Epidermal melanocyte (primary cell): ENCODE results near the gene JUP.
A peak's percentile ranks its signal among the peaks of the same experiment; 100 is the strongest.
"Not testable (repeated sequence)": the region's sequence is repeated elsewhere in the genome, so short reads cannot be mapped to it uniquely, and the experiment has no call there.

Source experiments
- DNase-seq: peaks from one replicate; pipeline ENCODE4 v3.0.0; 2011; ENCODE audit warnings: low spot score; ENCODE audit not compliant: insufficient read length

The JUP gene

GRCh38 chr17:41781404-41782110 lies 5.0 kb downstream of the JUP start:
- DNase-seq, result no peak

DNA sequence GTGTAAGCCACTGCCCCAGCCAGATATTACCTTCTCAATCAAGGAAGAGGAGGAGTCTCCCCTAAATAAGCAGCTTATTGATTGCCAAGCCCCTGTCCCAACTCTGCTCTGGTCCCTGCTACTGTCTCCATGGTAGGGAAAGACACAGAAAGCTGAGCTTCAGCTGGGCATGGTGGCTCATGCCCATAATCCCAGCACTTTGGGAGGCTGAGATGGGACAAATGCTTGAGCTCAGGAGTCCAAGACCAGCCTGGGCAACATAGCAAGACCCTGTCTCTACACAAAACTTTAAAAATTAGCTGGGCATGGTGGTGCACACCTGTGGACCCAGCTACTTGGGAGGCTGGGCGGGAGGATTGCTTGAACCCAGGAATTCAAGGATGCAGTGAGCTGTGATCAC lies 6.6 kb downstream of the JUP start:
- DNase-seq, result no peak

DNA sequence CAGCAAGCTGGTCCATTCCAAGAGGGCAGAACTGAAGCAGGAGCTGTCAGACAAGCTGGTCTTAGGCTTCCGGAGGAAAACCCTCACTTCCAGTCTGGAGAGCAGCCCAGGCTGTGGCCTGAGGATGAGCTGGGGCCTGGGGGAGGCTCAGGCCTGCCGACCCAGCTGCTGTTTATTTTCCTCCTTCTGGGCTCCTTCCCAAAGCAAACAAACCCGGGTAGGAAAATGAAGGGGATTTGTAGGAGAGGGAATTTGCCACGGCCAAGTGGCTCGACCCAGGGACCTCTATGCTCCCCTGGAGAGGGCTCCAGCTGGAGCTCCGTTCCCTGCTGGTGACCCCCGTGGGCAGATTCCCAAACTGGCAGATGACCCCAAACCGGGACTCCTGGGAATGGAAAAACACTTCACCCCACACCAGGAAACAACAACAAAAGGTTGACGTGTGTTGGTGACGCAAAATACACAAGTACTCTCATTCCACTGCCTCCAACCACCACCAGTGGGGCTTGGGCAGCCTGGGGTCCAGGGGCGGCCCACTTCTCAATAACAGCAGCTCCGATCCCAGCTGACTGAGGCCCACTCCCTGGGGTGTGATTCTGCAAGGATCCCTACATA lies 8.8 kb downstream of the JUP start:
- DNase-seq, result peak; percentile 61

GRCh38 chr17:41777157-41777573 lies 9.3 kb downstream of the JUP start:
- DNase-seq, result no peak

- not testable (repeated sequence) for DNase-seq
Measured at GRCh38 chr17:41776262-41776900, 10.1 kb downstream of the JUP start.

DNA sequence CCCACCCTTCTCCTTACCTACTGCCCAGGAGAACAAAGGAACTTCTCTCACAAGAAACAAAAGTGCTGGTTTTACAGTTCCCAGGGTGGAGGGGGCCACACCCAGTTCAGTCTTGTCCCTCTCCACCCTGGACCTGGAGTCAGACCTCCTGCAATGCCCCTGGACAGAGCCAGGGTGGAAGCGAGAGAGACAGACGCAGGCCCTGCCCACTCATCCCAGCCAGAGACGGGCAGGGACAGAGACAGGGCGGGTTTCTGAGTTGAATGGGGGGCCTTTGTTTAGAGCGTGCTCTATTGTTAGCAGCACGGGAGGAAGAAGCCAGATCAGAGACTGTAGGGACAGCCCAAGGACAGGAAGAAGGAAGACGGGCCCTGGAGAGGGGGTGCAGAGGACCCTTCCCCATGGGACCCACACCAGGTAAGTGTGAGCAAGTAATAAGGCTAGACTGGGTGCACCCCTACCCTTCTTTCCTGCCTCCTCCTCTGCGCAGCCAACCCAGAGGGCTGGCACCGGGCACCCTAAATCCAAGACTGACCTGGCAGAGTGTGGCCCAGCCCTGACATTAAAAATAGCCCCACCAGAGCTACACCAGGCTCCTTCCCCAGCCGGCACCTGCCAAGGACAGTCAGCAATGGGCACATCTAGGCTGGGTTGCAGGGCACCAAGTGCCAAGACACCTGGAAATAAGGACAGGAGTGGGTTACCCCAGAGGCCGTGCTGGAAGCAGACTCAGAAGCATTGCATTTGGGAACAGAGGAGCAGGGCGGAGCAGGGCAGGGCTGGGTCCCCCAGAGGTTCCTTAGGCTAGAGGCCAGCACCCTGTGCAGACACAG lies 10.9 kb downstream of the JUP start:
- DNase-seq, result no peak

DNA sequence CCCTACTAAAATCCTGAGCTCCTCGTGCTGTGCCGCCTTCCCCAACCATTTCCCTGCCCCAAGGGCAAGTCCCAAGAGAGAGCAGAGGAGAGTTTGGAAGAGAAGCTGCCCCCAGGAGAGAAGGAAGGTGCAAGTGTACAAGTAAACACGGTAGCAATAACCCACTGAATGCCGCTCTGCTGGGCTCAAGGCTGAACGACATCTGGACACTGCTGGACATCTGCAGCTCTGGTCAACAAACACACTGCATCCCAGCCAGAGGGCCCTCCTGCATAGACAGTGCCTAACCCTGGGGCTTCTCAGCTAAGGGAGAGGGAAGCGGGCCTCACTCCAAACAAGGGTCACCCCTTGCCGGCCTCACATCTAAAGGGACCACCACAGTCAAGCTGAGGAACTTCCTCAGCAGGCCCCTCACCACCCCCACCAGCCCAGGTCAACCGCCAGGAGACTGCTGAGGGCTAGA lies 12.7 kb downstream of the JUP start:
- DNase-seq, result no peak

- DNase-seq, result peak; percentile 49
Measured at GRCh38 chr17:41773190-41773588, 13.3 kb downstream of the JUP start.

DNA sequence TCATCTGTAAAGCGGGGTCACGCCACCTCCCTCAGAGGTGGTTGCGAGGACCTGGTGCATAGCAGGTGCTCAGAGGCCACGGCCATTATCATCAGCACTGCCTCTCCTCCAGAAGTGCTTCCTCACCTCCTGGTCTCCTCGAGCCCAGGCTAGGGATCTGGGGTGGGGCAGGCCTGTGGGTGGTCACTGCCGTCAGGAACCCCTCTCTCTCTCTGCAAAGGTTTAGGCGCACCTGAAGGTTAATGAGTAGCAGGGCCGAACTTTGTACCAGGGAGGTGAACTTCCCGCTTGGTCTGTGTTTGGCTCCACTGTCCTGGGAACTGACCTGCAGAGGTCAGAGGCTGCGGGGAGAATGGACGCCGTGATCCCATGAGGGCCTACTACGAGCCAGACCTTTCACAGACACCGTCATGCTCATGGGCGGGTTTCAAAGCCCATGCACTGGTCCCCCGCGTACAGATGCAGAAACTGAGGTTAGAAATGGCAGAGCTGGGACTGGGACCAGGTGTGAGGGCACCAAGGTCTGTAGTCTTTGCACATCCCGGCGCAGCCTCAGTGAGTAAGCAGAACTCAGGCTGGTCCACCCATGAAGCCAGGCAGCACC lies 13.8 kb downstream of the JUP start:
- DNase-seq, result no peak

GRCh38 chr17:41772218-41772585 lies 14.3 kb downstream of the JUP start:
- DNase-seq, result no peak

DNA sequence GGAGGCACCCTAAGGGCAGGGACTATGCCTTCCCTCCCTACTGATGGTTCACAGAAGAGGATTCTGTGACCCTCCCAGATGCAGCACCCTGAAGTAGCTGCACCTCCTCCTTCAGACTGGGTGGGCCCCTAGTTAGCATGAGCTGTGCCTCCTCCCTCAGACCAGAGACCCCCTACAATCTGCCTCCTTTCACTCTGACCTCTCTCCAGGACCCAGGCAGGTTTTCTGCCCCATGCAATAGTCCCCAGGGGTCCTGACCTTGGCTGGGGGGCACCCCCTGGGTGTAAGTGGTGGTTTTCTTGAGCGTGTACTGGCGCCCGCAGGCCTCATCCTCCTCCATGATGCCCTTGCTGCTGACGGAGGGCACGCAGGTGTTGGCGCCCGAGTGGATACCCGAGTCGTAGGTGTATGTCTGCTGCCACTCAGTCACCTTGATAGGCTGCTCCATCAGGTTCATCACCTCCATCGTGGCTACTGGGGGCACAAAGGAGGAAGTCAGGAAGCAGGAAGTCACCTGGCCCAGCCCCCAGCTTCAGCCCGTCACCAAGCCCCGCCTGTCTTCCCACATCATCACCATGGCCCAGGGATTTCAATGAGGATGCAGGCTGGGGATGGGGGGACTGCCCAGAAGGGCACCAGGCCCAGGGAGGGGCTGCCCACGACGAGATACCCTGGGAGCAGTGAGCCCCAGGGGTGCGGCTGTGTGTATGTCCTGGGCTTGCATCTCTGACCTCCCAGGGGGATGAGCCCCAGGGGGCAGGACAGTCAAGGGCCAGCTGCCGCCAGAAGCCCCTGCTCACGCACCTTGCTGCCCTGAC lies 14.9 kb downstream of the JUP start:
- no peak for DNase-seq

DNA sequence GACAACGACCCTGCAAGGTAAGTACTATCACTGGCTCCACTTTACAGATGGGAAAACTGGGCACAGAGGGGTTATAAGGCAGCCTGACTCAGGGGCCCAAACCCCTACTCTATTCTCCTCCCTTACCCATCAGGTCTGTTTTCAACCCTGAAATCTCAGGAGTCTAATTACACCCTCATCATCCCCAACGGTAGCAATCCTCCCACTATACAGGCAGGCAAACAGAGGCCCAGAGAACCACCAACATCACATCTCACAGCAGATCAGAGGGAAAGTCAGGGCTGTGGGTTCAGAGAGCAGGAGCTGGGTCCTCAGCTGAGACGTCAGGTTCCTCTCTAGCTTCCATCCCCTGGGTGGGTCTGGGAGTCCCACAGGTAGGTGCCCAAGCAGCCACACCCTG lies 16.5 kb downstream of the JUP start:
- no peak for DNase-seq

DNA sequence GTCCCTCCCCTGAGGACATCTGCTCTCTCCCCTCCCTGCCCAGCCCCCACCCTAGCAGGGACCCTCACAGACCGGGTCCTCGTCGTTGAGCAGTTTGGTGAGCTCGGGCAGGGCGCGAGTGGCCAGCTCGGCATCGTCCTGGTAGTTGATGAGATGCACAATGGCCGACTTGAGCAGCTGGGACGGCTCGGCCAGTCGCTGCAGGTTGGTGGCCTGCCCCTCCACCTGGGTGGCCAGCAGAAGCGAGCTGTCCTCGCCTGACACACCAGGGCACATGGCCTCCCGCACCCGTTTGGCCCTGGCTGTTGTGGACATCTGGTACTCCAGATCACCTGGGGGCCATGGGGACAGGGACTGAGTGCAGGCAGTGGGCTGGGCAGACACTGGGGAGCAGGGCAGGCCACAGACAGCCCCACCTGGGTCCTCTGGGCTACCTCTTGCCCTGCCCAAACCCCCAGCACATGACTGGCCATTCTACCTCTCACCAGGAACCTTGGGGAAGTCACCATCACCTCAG lies 17.1 kb downstream of the JUP start:
- DNase-seq, result no peak

- DNase-seq, result no peak
Measured at GRCh38 chr17:41768682-41769288, 17.7 kb downstream of the JUP start.

DNA sequence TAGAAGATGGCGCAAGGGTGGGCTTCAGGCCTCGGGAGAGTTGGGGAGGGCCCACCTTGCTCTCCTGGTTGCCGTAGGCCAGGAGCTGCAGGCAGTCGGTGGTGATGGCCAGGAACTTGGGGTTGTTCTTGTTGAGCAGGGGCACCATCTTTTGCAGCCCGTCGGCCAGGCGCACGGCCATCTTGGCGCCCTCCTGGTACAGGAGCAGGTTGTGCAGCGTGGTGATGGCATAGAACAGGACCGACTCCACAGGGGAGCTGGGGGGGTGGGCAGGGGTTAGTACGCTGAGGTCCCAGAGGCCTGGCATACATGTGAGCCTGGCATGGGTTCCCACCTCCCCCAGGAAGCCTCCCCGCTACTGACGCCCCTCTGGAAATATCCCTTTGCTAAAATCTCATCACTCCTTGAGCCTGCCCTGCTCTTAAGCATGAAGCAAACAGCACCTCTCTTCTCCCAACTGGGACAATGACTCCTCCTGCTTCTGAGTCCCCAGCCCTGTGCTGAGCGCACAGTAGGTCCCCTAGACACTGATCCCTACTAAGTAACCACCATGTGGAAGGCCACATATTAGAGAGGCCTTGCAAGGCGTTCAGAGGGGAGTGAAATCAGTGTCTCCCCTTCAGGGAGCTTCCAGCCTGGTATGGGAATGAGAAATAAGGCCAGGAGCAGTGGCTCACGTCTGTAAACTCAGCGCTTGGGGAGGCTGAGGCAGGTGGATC lies 19.0 kb downstream of the JUP start:
- DNase-seq, result no peak

DNA sequence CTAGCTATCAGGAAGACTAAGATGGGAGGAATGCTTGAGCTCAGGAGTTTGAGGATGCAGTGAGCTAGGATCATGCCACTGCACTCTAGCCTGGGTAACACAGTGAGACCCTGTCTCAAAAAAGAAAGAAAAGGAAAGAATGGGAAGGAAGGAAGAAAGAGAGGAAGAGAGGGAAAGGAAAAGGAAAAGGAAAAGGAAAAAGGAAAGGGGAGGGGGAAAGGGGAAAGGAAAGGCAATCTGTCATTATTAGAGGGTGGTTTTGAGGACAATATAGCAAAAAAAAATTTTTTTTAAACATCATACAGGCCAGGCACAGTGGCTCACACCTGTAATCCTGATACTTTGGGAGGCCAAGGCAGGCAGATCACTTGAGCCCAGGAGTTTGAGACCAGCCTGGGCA lies 20.4 kb downstream of the JUP start:
- DNase-seq, result no peak

DNA sequence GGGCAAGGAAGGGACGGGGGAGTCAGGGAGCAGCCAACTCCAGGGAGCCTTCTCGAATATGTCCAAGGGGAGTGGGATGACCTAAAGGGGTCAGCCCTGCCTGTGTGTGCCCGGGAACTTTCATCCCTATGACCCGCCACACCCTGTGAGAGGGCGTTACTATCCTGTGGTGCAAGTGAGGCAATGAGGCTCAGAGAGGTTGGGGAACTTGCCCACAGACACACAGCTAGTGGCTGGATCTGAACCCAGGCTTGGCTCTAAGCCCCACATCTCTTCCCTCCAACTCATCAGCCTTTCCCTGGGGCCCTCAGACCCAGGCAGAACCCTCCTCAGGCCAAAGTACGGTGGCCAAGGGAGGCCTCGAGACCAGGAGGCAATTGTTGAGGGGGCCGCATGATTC lies 23.2 kb downstream of the JUP start:
- no peak for DNase-seq

DNA sequence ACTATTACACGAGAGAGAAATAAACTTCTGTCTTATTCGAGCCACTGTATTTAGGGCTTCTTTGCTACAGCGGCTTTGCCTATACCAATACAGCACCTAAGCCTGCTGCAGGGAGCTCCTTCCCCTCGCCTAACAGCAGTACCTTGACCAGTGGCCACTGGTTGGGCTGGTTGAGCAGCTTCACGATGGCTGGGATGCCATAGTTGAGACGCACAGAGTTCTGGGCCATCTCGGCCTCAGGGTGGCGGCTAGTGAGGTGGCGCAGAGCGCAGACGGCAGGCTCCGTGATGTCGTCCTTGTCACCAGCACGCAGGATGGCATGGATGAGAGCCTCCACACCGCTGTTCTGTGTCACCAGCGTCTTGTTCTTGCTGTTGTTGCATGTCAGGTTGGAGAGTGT lies 23.7 kb downstream of the JUP start:
- no peak for DNase-seq

DNA sequence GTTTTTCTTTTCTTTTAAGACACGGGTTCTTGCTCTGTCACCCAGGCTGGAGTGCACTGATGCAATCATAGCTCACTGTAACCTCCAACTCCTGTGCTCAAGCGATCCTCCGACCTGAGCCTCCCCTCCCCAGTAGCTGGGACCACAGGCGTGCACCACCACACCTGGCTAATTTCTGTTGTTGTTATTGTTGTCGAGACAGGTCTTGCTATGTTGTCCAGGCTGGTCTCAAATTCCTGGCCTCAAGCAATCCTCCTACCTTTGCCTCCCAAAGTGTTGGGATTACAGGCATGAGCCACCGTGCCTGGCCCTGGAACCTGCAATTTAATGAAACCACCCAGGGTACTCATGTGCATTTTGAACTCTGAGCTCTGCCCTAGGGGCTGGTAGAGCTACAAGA lies 24.1 kb downstream of the JUP start:
- DNase-seq, result no peak
